NCI-H446 treated with DMSO at 0.1 percent for 48 hours (cell line): ENCODE measurements around the gene CASTOR2.
"Not testable (repeated sequence)": the region's sequence is repeated elsewhere in the genome, so short reads cannot be mapped to it uniquely, and the experiment has no call there.

Experiments
- DNase-seq: peaks from one replicate; lab custom pipeline; 2025; lab: John Stamatoyannopoulos, UW

The CASTOR2 gene

DNA sequence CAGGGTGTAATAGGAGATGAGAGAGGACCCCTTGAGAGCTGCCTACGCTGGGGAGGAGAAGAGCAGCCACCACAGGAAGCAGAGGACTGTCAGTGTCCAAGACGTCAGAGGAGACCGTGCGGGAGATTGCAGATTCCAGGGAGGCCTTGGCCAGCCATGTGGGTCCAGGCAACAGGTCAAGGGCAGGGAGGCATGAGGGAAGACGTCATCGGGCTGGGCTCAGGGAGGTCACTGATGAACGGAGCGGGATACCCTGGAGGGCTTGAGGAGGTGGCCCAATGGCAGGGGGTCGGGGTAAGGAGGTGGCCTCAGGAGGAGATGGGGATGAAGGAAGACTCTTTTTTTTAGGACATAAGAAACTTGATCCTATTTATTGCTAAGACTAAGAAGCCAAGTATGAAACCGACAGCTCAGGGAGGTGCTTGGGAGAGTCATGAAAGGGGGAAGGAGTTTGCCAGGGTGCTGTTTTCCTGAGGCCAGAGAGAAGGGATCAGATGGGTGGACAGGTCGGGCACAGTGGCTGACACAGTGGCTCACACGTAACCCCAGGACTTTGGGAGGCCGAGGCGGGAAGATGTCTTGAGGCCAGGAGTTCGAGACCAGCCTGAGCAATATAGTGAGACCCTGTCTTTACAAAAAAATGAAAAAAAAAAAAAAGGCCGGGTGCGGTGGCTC lies 30.5 kb downstream of the CASTOR2 start:
- not testable (repeated sequence) for DNase-seq

DNA sequence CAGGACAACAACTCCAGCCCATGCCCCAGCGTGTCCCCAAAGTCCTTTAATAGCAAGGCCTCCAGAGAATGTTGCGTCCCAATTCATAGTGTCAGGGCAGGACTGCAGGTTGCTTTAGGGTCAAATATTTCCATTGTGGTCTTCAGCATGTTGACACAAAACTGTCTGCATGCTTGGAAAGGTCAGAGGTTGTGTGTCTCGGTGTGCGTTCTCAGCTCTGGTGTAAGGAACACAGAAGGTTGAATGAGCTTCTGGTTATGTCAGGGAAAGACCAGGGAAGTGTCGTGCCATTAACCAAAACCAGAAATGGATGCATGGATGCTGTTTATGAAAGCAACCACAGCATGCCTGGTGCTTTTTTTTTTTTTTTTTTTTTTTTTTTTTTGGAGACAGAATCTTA lies 31.9 kb downstream of the CASTOR2 start:
- DNase-seq, result not testable (repeated sequence)

DNA sequence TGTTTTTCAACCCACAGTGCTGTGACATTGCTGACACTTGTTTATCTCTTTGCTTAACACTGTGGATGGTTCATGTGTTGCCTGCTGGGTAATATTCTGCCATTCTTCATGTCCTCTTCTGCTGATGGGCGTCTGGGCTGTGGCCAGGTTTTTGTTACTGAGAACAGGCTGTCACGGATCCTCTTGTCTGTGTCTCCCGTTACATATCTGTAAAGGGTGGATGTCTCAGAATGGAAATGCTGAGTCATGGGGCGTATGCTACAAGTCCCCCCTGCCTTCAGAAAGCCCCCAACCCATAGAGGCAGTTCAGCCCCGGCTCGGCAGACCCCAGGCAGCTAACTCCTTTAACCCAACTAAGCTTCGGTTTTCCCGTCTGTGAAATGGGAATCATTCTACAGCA lies 33.3 kb downstream of the CASTOR2 start:
- DNase-seq, result not testable (repeated sequence)

DNA sequence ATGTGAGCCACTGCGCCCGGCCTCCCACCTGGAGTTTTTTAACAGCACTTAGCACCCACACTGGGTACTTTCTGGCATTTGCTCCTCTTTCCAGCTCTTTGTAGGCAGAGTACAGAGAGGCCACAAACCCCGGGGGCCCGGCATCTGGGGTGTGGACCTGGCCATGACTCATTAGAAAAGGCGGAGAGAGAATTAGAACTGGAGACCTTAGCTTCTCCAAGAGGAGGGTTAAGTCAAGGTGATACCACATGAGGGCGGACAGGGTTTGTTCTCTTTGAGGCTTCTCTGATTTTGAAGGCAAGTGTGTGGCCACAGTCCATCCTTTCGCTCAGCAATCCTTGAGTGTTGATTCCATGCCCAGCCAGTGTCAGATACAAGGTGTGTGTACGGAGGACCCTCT lies 36.9 kb downstream of the CASTOR2 start:
- not testable (repeated sequence) for DNase-seq

- no peak for DNase-seq
Observed at GRCh38 chr7:75010036-75010435, 45.5 kb downstream of the CASTOR2 start.

DNA sequence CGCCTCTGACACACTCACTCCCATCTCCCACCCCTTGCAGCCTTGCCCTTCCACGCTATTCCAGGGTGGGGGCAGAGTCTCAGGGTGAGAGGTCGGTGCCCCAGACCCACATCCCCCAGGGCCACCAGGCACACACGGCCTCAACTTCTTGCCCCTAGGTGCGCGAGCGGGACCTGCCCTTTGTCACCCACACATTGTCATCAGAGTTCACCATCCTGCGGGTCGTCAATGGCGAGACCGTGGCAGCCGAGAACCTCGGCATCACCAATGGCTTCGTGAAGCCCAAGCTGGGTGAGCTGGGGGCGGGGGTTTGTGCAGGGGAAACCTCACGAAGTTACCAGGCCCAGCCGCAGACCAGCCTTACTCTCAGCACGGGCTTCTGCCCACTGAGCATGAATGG lies 53.3 kb downstream of the CASTOR2 start:
- DNase-seq, result no peak

DNA sequence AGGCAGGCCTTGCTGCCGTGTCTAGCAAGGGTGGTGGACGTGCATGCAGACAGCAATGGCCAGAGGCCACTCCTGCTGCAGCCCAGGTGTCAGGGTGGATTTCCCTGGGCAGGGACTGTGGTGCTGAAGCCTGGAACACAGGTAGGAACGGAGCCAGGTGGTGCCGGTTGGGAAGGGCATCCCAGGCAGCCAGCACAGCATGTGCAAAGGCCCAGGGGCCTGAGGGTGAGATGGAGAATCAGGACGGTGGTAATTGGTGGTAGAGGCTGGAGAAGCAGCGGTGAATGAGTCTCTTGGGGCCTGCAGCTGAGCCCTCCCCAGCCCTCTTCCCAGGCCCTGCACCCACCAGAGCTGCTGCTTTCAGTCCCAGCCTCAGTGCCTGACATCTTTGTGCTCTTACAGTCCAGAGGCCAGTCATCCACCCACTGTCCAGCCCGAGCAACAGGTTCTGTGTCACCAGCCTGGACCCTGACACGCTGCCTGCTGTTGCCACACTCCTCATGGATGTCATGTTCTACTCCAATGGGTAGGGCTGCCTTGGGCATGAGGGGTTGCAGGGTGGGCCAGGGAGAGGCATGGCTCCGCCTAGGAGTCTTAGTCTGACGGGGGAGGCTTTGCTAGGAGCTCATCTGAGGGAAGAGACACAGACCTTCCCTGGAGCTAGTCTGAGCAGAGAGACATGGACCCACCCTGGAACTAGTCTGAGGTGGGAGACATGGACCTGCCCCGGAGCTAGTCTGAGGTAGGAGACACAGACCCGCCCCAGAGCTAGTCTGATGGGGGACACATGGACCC lies 54.3 kb downstream of the CASTOR2 start:
- no peak for DNase-seq

GRCh38 chr7:75019800-75020199 lies 55.3 kb downstream of the CASTOR2 start:
- DNase-seq, result no peak

- no peak for DNase-seq
Observed at GRCh38 chr7:75024922-75025321, 60.4 kb downstream of the CASTOR2 start.

GRCh38 chr7:75028299-75028698 lies 63.8 kb downstream of the CASTOR2 start:
- no peak for DNase-seq

DNA sequence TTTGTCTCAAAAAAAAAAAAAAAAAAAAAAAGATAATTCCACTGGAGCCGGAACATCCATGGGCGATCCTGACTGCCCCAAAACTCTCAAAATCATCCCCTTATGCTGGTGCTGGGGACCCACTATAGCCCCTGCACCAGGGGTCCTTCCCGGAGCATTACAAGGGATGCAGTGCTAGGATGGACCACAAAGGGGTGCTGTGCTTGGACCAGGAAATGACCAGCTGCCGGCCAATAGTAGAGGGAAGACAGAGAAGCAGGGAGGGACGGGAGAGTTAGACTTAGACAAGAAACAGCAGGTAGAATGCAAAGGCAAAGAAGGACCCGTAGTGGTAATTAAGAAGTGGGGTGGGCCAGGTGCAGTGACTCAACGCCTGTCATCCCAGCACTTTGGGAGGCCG lies 68.6 kb downstream of the CASTOR2 start:
- no peak for DNase-seq

- no peak for DNase-seq
Observed at GRCh38 chr7:75033826-75034225, 69.3 kb downstream of the CASTOR2 start.

- no peak for DNase-seq
Observed at GRCh38 chr7:75038508-75038907, 74.0 kb downstream of the CASTOR2 start.

- no peak for DNase-seq
Observed at GRCh38 chr7:75039166-75039565, 74.7 kb downstream of the CASTOR2 start.

- no peak for DNase-seq
Observed at GRCh38 chr7:75039709-75040108, 75.2 kb downstream of the CASTOR2 start.

DNA sequence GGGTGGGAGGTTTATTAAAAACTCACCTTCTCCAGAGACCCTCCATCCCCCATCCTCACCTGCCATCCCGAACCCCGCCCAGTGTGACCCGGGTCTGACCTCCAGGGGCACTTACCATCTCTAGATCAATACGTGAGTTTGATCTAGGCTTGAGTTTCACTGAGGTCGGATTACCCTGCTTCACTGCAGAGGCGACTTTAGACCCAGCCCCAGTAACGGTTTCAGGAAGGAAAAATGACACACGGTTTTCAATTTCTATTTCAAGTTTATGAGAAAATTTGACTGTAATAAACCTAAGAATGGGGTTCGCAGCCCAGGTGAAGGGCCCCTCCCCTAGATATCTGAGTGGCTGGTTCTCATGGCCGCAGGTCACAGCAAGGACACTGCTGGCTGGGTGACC lies 76.0 kb downstream of the CASTOR2 start:
- no peak for DNase-seq

GRCh38 chr7:75042286-75042685 lies 77.8 kb downstream of the CASTOR2 start:
- DNase-seq, result no peak

DNA sequence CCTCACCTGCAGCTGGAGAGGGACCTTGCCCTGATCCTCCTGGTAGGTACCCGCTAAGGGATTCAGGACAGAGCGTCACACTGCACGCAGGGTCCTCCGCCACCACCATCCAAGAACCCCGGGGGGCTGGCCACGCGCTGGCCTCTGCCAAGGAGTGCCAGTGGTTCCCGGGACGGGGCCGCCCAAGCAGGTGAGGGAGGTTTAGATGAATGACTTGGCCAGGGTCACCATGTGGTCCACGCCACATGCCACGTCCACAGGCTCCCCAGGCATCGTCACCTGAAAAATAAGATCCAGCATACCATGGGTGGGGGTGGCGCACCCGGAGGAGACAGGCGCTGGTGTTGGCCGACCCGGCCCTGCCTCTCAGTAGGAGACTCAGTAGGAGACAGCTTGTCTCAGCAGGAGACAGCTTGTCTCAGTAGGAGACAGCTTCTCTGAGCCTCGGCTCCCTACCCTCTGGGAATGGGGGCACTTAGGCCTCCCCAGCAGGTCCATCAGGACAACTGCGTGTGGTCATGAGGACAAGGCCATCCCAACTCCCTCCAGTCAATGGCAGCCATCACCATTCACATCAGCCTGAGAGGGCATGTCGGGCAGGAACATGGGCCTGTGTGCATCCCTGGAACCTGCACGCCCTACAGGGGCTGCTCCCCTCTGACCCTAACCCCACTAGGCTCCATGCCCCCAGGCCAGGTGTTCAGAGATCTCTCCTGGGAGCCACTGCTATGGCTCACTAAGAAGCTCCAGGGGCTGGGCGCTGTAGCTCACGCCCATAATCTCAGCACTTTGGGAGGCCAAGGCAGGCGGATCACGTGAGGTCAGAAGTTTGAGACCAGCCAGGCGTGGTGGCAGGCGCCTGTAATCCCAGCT lies 78.6 kb downstream of the CASTOR2 start:
- DNase-seq, result no peak

- DNase-seq, result no peak
Observed at GRCh38 chr7:75045881-75046280, 81.4 kb downstream of the CASTOR2 start.

DNA sequence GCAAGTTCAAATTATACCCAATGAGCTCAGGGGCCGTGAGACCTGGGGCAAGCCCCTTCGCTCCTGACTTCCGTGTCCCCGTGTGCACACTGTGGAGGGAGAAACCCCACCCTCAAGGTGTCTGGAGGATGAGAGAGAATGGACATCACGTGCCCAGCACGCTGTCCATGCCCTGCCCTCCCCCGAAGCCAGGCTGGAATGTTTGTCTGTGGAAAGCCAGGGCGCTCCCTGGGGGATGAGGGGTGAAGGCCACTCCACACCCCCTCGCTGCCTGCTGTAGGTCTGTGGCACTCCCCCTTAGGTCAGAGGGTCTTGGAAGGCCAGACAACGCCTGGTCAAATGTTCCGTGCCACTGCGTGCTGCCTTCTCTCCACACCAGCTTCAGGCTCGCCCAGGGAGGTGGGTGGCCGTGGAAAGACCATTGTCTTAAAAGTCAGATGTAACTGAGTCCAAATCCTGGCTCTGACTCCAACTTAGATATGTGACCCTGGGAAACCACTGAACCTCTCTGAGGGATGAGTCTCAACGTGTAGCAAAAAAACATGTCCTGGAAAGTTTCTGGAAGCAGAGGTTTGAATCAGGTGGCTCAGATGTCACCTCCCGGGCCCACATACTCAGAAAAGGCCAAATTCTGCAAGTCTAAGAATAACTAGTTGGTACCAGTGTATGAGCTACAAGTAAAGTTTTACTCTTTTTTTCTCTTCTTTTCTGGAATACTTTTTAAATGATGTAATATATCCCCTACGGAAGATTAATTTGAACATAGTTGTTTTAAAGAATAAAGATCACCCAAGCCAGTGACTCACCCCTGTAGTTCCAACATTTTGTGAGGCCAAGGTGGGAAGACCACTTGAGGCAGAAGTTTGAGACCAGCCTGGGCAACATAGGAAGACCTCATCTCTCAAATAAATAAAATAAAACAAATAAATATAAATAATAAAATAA lies 84.2 kb downstream of the CASTOR2 start:
- no peak for DNase-seq

DNA sequence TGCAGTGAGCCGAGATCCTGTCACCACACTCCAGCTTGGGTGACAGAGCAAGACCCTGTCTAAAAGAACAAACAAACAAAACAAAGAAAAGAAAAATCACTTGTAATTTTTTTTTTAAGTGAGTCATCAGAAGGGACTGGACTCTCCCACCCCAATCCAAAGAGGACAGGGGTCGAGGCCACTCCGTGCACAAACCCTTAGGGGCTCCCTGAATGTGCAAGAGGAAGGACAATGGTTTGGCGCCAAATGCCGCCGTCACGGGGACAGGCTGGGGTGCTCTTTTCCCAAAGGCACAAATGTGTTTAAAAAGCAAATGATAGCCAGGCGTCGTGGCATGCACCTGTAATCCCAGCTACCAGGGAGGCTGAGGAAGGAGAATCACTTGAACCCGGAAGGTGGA lies 85.3 kb downstream of the CASTOR2 start:
- no peak for DNase-seq

DNA sequence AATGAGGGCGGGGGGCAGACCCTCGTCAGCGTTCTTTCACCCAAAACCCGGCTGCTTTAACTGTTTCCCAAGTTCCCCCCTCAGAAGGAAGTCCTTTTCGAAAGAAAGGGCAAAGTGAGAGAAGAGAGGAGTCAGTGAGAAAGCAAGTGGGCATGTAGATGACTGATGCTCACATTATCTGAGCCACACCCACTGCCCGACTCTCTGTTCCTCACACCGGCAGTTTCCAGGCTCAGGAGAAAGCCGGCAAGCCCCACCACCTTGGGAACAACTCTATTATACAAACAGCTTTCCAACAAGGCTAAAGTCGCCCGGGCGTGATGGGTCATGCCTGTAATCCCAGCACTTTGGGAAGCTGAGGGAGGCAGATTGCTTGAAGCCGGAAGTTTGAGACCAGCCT lies 86.0 kb downstream of the CASTOR2 start:
- DNase-seq, result no peak
